Heart right ventricle (tissue), 16 donors: ENCODE measurements around the gene COLGALT1. TPM values are rescaled to one million over a fixed set of nuclear protein-coding genes. Genes with fewer than 3 reads are reported as not detected.

Experiments used
- ATAC-seq, 8 donors: fragments of 200-7000 bp; cut with Tn5 transposase; one replicate each; pipeline ENCODE4 v1.9.1; 2020; ENCODE audit warnings: mild to moderate bottlenecking in 8 of 8, moderate library complexity in 8 of 8, moderate number of reproducible peaks in 1 of 8
- DNase-seq, 2 donors: peaks; one replicate each; pipeline ENCODE4 v3.0.0-alpha.2; 2020
- H3K27ac ChIP-seq, 10 donors: fragments of 200-600 bp; sonication (generic) in 2 of 10; one replicate each; pipeline versions ENCODE4 v1.5.0 to v1.8.0; 2020 to 2022; ENCODE audit warnings: mild to moderate bottlenecking in 3 of 10
- H3K27me3 ChIP-seq, 7 donors: fragments of 200-600 bp; one replicate each; pipeline ENCODE4 v1.8.0; 2021 to 2022; ENCODE audit warnings: mild to moderate bottlenecking in 2 of 7
- H3K36me3 ChIP-seq, 9 donors: fragments of 200-600 bp; sonication (generic) in 1 of 9; one replicate each; pipeline versions ENCODE4 v1.5.0 to v1.8.0; 2020 to 2022; ENCODE audit warnings: mild to moderate bottlenecking in 2 of 9
- H3K4me1 ChIP-seq, 9 donors: fragments of 200-600 bp; sonication (generic) in 1 of 9; one replicate each; pipeline versions ENCODE4 v1.5.0 to v1.8.0; 2020 to 2022; ENCODE audit warnings: mild to moderate bottlenecking in 4 of 9
- H3K4me3 ChIP-seq, 10 donors: fragments of 200-600 bp; sonication (generic) in 2 of 10; one replicate each; pipeline versions ENCODE4 v1.5.0 to v1.8.0; 2020 to 2022; ENCODE audit warnings: mild to moderate bottlenecking in 7 of 10, moderate library complexity in 2 of 10
- H3K9me3 ChIP-seq, 11 donors: fragments of 200-600 bp in 10 of 11; sonication (generic) in 2 of 11; one replicate each; pipeline versions ENCODE4 v1.5.0 to v1.8.0; 2013 to 2022; ENCODE audit warnings: mild to moderate bottlenecking in 2 of 11, control low read depth in 1 of 11, moderate library complexity in 1 of 11
- CTCF ChIP-seq, 9 donors: fragments of 200-600 bp; sonication (generic) in 2 of 9; IDR thresholded peaks; one replicate each; pipeline versions ENCODE4 v1.5.0 to v1.8.0; 2021 to 2022; ENCODE audit warnings: antibody characterized with exemption in 9 of 9, mild to moderate bottlenecking in 5 of 9, moderate library complexity in 1 of 9
- WGBS, 2 donors: extraction: QIAGEN DNeasy Blood & Tissue Kit; methylation state at CpG; one replicate each; pipeline ENCODE4 v1.1.7; 2013; ENCODE audit warnings: inconsistent platforms in 1 of 2; 5-methylcytosine and 5-hydroxymethylcytosine counted together
- intact Hi-C, 10 donors: fragments of 100-400 bp; cut with DNase I; formaldehyde crosslinking; loops; one replicate each; pipeline versions ENCODE4 v1.11.1 to v1.14.2; 2022
- polyA plus RNA-seq, 2 donors: library from polyadenylated mRNA; stranded (reverse); fragments of 200-250 nt; gene quantifications; one replicate each; pipeline ENCODE4 v1.2.3, GENCODE V29; 2013
- total RNA-seq, 10 donors: library from RNA; stranded (reverse); fragmentation: NEBNext Ultra II Directional in 3 of 10; extraction: Animal tissue kit (Norgen Biotek cat#: 25700) in 3 of 10; gene quantifications; one replicate each; pipeline versions ENCODE4 v1.2.1 to v1.2.4, GENCODE V29; 2021 to 2023
- donor health status: Arrhythmogenic right ventricular cardiomyopathy.
- donor health status: ischemic (EF 13 %, LVEDD 7.1; RV severe dilation, severe dysfunction).
- donor health status: healthy with polysubstance abuse.
- donor health status: DM: no; HTN: yes; CAD: no.
- donor health status: DM: no; HTN: no; CAD: no.
- donor health status: ischemic (EF 25% LVEDD 6.9; RV normal size, moderate dysfunction).
- donor health status: ischemic (EF 25% LVEDD 5.7; RV mildly dilated, moderate dysfunction).
- donor health status: healthy.
- donor health status: DM: yes; HTN: yes; CAD: no.
- donor health status: Ischemic cardiomyopathy.
- donor health status: ischemic (EF 35%, LVEDD 5.7; RV mildly dilated, moderate dysfunction).
- donor health status: nonischemic (EF 11% LVEDD 7.7; RV severe dilation, severe dysfunction).
- donor health status: DM: yes; HTN: yes; CAD: no.
- donor health status: PGD.
- donor health status: ischemic (EF 29% LVEDD 5.4; RV normal size, mild dysfunction).
- donor health status: nonischemic (EF 23%, LVEDD 6.1; RV moderate dilation, normal function).

The COLGALT1 gene
- total and polyA plus RNA-seq, 12 donors = 19.7 to 73.8 (median 29.3) TPM

GRCh38 chr19:17624314-17624991 lies 69.0 kb downstream of the COLGALT1 start:
- Histone ChIP-seq H3K27ac (no peak overlapping the region), H3K4me1 (no peaks in the 10 kb centered on the region), H3K27me3 (no peaks in the 10 kb centered on the region), H3K9me3 (peaks cover 0 to 17% (median 9%) of the 10 kb centered on the region in 11 donors), H3K4me3 (no peak overlapping the region), H3K36me3 (no peaks in the 10 kb centered on the region)
- DNase-seq (no peak), ATAC-seq (no peak)
- WGBS, 2 donors = 87 to 90% methylated on average over 16 of the region's 16 CpGs
- no peak for TF ChIP-seq CTCF (IDR thresholded peaks at IDR 0.05)
- intact Hi-C loops = no loop called here

- 91 to 100% methylated on average over 1 of the region's 1 CpG for WGBS, 2 donors
- Histone ChIP-seq H3K36me3 (no peaks in the 10 kb centered on the region), H3K4me1 (no peaks in the 10 kb centered on the region), H3K4me3 (no peak overlapping the region), H3K27ac (no peak overlapping the region), H3K9me3 (peaks cover 0 to 17% (median 9%) of the 10 kb centered on the region in 11 donors), H3K27me3 (no peaks in the 10 kb centered on the region)
- no peak for ATAC-seq
- no peak for DNase-seq
- intact Hi-C loops = no loop called here
- TF ChIP-seq CTCF (IDR thresholded peaks at IDR 0.05) = no peak
Measured at GRCh38 chr19:17625043-17625442, 69.6 kb downstream of the COLGALT1 start.

- TF ChIP-seq CTCF (IDR thresholded peaks at IDR 0.05) = no peak
- ATAC-seq = no peak
- DNase-seq = no peak
- Histone ChIP-seq H3K4me1 (no peaks in the 10 kb centered on the region), H3K27ac (no peak overlapping the region), H3K4me3 (no peak overlapping the region), H3K9me3 (peaks cover 0 to 15% (median 9%) of the 10 kb centered on the region in 11 donors), H3K36me3 (no peaks in the 10 kb centered on the region), H3K27me3 (no peaks in the 10 kb centered on the region)
- intact Hi-C loops = no loop called here
- 93 to 94% methylated on average over 2 of the region's 2 CpGs for WGBS, 2 donors
Measured at GRCh38 chr19:17625980-17626379, 70.5 kb downstream of the COLGALT1 start.

- no peak for DNase-seq
- no peaks in the 10 kb centered on the region for H3K36me3 ChIP-seq
- peaks cover 0 to 9% (median 7%) of the 10 kb centered on the region in 11 donors for H3K9me3 ChIP-seq
- ATAC-seq = no peak
- no peaks in the 10 kb centered on the region for H3K27me3 ChIP-seq
- H3K4me3 ChIP-seq = no peak overlapping the region
- no peaks in the 10 kb centered on the region for H3K4me1 ChIP-seq
- no peak for TF ChIP-seq CTCF (IDR thresholded peaks at IDR 0.05)
- intact Hi-C loops = no loop called here
- WGBS, 2 donors = 79 to 82% methylated on average over 12 of the region's 12 CpGs
- H3K27ac ChIP-seq = no peak overlapping the region
Measured at GRCh38 chr19:17626456-17627015, 71.1 kb downstream of the COLGALT1 start.
